H1 (cell line): ENCODE measurements around the gene ACLY. TPM values are rescaled to one million over a fixed set of nuclear protein-coding genes. Genes with fewer than 3 reads are reported as not detected.

ENCODE experiments used
- CTCF ChIA-PET: fragments of 300-600 bp; sonication (Branson Sonifier 250); formaldehyde crosslinking; loops from one replicate; lab custom pipeline; 2021; ENCODE audit not compliant: partially characterized antibody; lab: Charles Lee
- POLR2A ChIA-PET: fragments of 300-600 bp; sonication (Branson Sonifier 250); formaldehyde crosslinking; loops from one replicate; lab custom pipeline; 2021; ENCODE audit warnings: inconsistent platforms; ENCODE audit not compliant: partially characterized antibody; lab: Charles Lee
- DNase-seq, 2 experiments: peaks; one replicate each; pipeline versions ENCODE4 v3.0.0 to v3.0.0-alpha.2; 2010 to 2022; ENCODE audit warnings: low spot score in 2 of 2, low read depth in 1 of 2, mixed read lengths in 1 of 2
- FAIRE-seq: peaks from 2 replicates; lab custom pipeline; 2011; peaks lifted over from hg19 to GRCh38; lab: Jason Lieb, UNC
- H2AFZ ChIP-seq: 2 replicates; pipeline ENCODE4 v1.8.1; 2012; ENCODE audit warnings: low read length, inconsistent platforms
- H2AK5ac ChIP-seq: 2 replicates; pipeline ENCODE4 v1.6.1; 2013; ENCODE audit warnings: low read depth, low read length
- H2BK120ac ChIP-seq: replicated peaks from 2 replicates; pipeline ENCODE3; 2013; ENCODE audit warnings: low read depth, low read length, inconsistent platforms
- H2BK12ac ChIP-seq: 2 replicates; pipeline ENCODE4 v1.6.1; 2013; ENCODE audit warnings: low read depth, low read length
- H2BK15ac ChIP-seq: 2 replicates; pipeline ENCODE4 v1.6.1; 2013; ENCODE audit warnings: low read length
- H2BK20ac ChIP-seq: 2 replicates; pipeline ENCODE4 v1.6.1; 2013; ENCODE audit warnings: low read length
- H2BK5ac ChIP-seq: 2 replicates; pipeline ENCODE4 v1.6.1; 2013; ENCODE audit warnings: low read depth, low read length
- H3K14ac ChIP-seq: 2 replicates; pipeline ENCODE4 v1.6.1; 2013; ENCODE audit warnings: inconsistent platforms; ENCODE audit not compliant: insufficient read length
- H3K18ac ChIP-seq: 2 replicates; pipeline ENCODE4 v1.6.1; 2013; ENCODE audit warnings: low read length; ENCODE audit errors: extremely low read depth
- H3K23ac ChIP-seq: 2 replicates; pipeline ENCODE4 v1.6.1; 2013; ENCODE audit warnings: inconsistent platforms; ENCODE audit not compliant: insufficient read length
- H3K23me2 ChIP-seq: 2 replicates; pipeline ENCODE4 v1.6.1; 2013; ENCODE audit warnings: low read depth, low read length
- H3K27ac ChIP-seq: 2 replicates; pipeline ENCODE4 v1.6.1; 2011; ENCODE audit warnings: low read depth, low read length, inconsistent platforms
- H3K27me3 ChIP-seq, 4 experiments: replicated peaks in 1 of 4; 1 replicate in 1 of 4; 2 replicates in 3 of 4; pipeline versions ENCODE4 v1.6.1 to v1.8.1; 2011 to 2013; ENCODE audit warnings: low read length in 3 of 4, mild to moderate bottlenecking in 3 of 4, inconsistent platforms in 2 of 4, mixed read lengths in 2 of 4, moderate library complexity in 1 of 4; ENCODE audit not compliant: control insufficient read depth in 3 of 4, insufficient read depth in 3 of 4; ENCODE audit errors: extremely low read depth in 1 of 4
- H3K36me3 ChIP-seq, 4 experiments: 2 replicates each; pipeline versions ENCODE4 v1.6.1 to v1.8.1; 2011 to 2013; ENCODE audit warnings: mild to moderate bottlenecking in 4 of 4, low read length in 3 of 4, moderate library complexity in 2 of 4, control low read depth in 1 of 4, inconsistent platforms in 1 of 4; ENCODE audit not compliant: insufficient read depth in 4 of 4, control insufficient read depth in 2 of 4
- H3K4ac ChIP-seq: replicated peaks from 2 replicates; pipeline ENCODE3; 2013; ENCODE audit warnings: low read length, low read depth, mixed read lengths, inconsistent platforms; ENCODE audit not compliant: insufficient read length
- H3K4me1 ChIP-seq, 4 experiments: replicated peaks in 1 of 4; 1 replicate in 1 of 4; 2 replicates in 3 of 4; pipeline versions ENCODE4 v1.6.1 to v1.8.1; 2011 to 2013; ENCODE audit warnings: low read length in 3 of 4, inconsistent platforms in 2 of 4, mixed read lengths in 1 of 4; ENCODE audit not compliant: insufficient read depth in 4 of 4, control insufficient read depth in 3 of 4
- H3K4me2 ChIP-seq, 2 experiments: 2 replicates each; pipeline versions ENCODE4 v1.6.1 to v1.8.1; 2011 to 2013; ENCODE audit warnings: low read depth in 2 of 2, low read length in 2 of 2, control low read depth in 1 of 2, inconsistent platforms in 1 of 2, mild to moderate bottlenecking in 1 of 2; ENCODE audit not compliant: insufficient read depth in 1 of 2
- H3K4me3 ChIP-seq, 4 experiments: fragments of 200-600, 300-600 bp in 1 of 4; sonication (generic), shearing (Covaris generic), sonication (Bioruptor Twin) in 1 of 4; 2 replicates each; pipeline versions ENCODE4 v1.5.1 to v1.8.1; 2011 to 2016; ENCODE audit warnings: low read length in 4 of 4, low read depth in 3 of 4, control low read depth in 2 of 4, inconsistent platforms in 2 of 4, mild to moderate bottlenecking in 2 of 4, mixed read lengths in 1 of 4, moderate library complexity in 1 of 4; ENCODE audit not compliant: insufficient read depth in 2 of 4; ENCODE audit errors: extremely low read depth in 1 of 4
- H3K56ac ChIP-seq: replicated peaks from 2 replicates; pipeline ENCODE3; 2013; ENCODE audit warnings: low read depth, mild to moderate bottlenecking, mixed read lengths, low read length, inconsistent platforms; ENCODE audit not compliant: insufficient read length
- H3K79me1 ChIP-seq: 2 replicates; pipeline ENCODE4 v1.6.1; 2013; ENCODE audit warnings: low read depth, low read length, control low read depth
- H3K79me2 ChIP-seq, 2 experiments: 2 replicates each; pipeline versions ENCODE4 v1.6.1 to v1.8.1; 2012 to 2013; ENCODE audit warnings: low read length in 2 of 2, mild to moderate bottlenecking in 2 of 2, inconsistent platforms in 1 of 2; ENCODE audit not compliant: insufficient read depth in 2 of 2, control insufficient read depth in 1 of 2
- H3K9ac ChIP-seq, 4 experiments: replicated peaks in 1 of 4; 1 replicate in 1 of 4; 2 replicates in 3 of 4; pipeline versions ENCODE4 v1.6.1 to v1.8.1; 2011 to 2013; ENCODE audit warnings: low read depth in 3 of 4, low read length in 3 of 4, control low read depth in 2 of 4, mild to moderate bottlenecking in 2 of 4, moderate library complexity in 2 of 4, inconsistent platforms in 1 of 4; ENCODE audit errors: extremely low read depth in 1 of 4
- H3K9me3 ChIP-seq, 2 experiments: 2 replicates each; pipeline versions ENCODE4 v1.6.1 to v1.8.1; 2012 to 2013; ENCODE audit warnings: mild to moderate bottlenecking in 2 of 2, moderate library complexity in 2 of 2, control low read depth in 1 of 2, inconsistent platforms in 1 of 2, low read depth in 1 of 2, low read length in 1 of 2, mixed read lengths in 1 of 2; ENCODE audit not compliant: insufficient read depth in 2 of 2
- H4K20me1 ChIP-seq, 2 experiments: replicated peaks in 1 of 2; 2 replicates each; pipeline versions ENCODE3 to v1.8.1; 2011 to 2013; ENCODE audit warnings: inconsistent platforms in 2 of 2, low read length in 2 of 2, mild to moderate bottlenecking in 1 of 2; ENCODE audit not compliant: insufficient read depth in 2 of 2, control insufficient read depth in 1 of 2
- H4K5ac ChIP-seq: 2 replicates; pipeline ENCODE4 v1.6.1; 2013; ENCODE audit warnings: low read length, low read depth, mixed read lengths, inconsistent platforms; ENCODE audit not compliant: insufficient read length
- H4K8ac ChIP-seq: 2 replicates; pipeline ENCODE4 v1.8.0; 2013; ENCODE audit warnings: mild to moderate bottlenecking, moderate library complexity, low read length, inconsistent platforms; ENCODE audit not compliant: insufficient read depth; ENCODE audit errors: extremely low read depth
- H4K91ac ChIP-seq: replicated peaks from 2 replicates; pipeline ENCODE3; 2013; ENCODE audit warnings: low read length, mixed read lengths, inconsistent platforms; ENCODE audit not compliant: insufficient read length
- BRCA1 ChIP-seq: IDR thresholded peaks from 2 replicates; pipeline ENCODE4 v1.6.1; 2012; ENCODE audit warnings: low read depth, low read length, improper control_type of control experiment
- CHD1 ChIP-seq: IDR thresholded peaks from 2 replicates; pipeline ENCODE4 v1.6.1; 2012; ENCODE audit warnings: low read depth, low read length, improper control_type of control experiment
- CTBP2 ChIP-seq: IDR thresholded peaks from 2 replicates; pipeline ENCODE4 v1.7.0; 2011; ENCODE audit warnings: borderline replicate concordance, mild to moderate bottlenecking, moderate library complexity, mixed read lengths, low read length; ENCODE audit not compliant: insufficient read depth, insufficient read length
- EGR1 ChIP-seq: IDR thresholded peaks from 2 replicates; pipeline ENCODE4 v1.6.1; 2011; ENCODE audit warnings: low read depth, low read length, borderline replicate concordance
- FOSL1 ChIP-seq: IDR thresholded peaks from 2 replicates; pipeline ENCODE4 v1.6.1; 2011; ENCODE audit warnings: mild to moderate bottlenecking, low read depth, low read length, moderate library complexity; ENCODE audit not compliant: insufficient read depth
- NANOG ChIP-seq: IDR thresholded peaks from 2 replicates; pipeline ENCODE4 v1.6.1; 2011; ENCODE audit warnings: low read length, low read depth, mild to moderate bottlenecking, inconsistent platforms; ENCODE audit not compliant: insufficient read depth, poor library complexity, severe bottlenecking
- POLR2A ChIP-seq, 2 experiments: IDR thresholded peaks; 1 replicate in 1 of 2; 2 replicates in 1 of 2; pipeline ENCODE4 v1.6.1; 2011; ENCODE audit warnings: low read depth in 2 of 2, low read length in 2 of 2, mild to moderate bottlenecking in 2 of 2; ENCODE audit errors: control extremely low read depth in 1 of 2
- SIX5 ChIP-seq: IDR thresholded peaks from 2 replicates; pipeline ENCODE4 v1.6.1; 2011; ENCODE audit warnings: mild to moderate bottlenecking, low read depth, low read length
- TBP ChIP-seq: IDR thresholded peaks from 2 replicates; pipeline ENCODE4 v1.6.1; 2011; ENCODE audit warnings: low read depth, low read length, improper control_type of control experiment
- TCF12 ChIP-seq: IDR thresholded peaks from 2 replicates; pipeline ENCODE4 v1.6.1; 2011; ENCODE audit warnings: low read depth, mild to moderate bottlenecking, low read length
- YY1 ChIP-seq: IDR thresholded peaks from 2 replicates; pipeline ENCODE4 v1.6.1; 2011; ENCODE audit warnings: low read depth, mild to moderate bottlenecking, low read length
- ZNF274 ChIP-seq: IDR thresholded peaks from 2 replicates; pipeline ENCODE4 v1.7.0; 2012; ENCODE audit warnings: low read length, borderline replicate concordance; ENCODE audit errors: extremely low read depth
- WGBS, 2 experiments: shearing (Covaris generic) in 1 of 2; methylation state at CpG; one replicate each; pipeline versions ENCODE4 v1.1.6 to v1.1.7; 2013 to 2015; ENCODE audit warnings: low lambda C conversion rate in 2 of 2, mixed read lengths in 2 of 2, inconsistent platforms in 1 of 2, low coverage in 1 of 2, missing lambda C conversion rate in 1 of 2; ENCODE audit not compliant: insufficient replicate concordance in 2 of 2, insufficient coverage in 1 of 2, insufficient read length in 1 of 2; ENCODE audit errors: extremely low coverage in 1 of 2, missing lambda C conversion rate in 1 of 2; 5-methylcytosine and 5-hydroxymethylcytosine counted together
- polyA plus RNA-seq, 7 experiments: library from polyadenylated mRNA; depleted of rRNA in 3 of 7; stranded (reverse) in 5 of 7; unstranded in 2 of 7; fragments of >200 nt in 5 of 7; fragments of 200-250 nt in 2 of 7; gene quantifications; 1 replicate in 5 of 7; 2 replicates in 1 of 7; 4 replicates in 1 of 7; pipeline versions ENCODE4 v1.2.1 to v1.2.3, GENCODE V29; 2011 to 2013; ENCODE audit warnings: missing spikeins in 2 of 7, mixed read lengths in 2 of 7
- total RNA-seq: library from RNA; stranded (reverse); fragmentation: NEBNext Ultra II Directional; extraction: Animal tissue kit (Norgen Biotek cat#: 25700); gene quantifications from 2 replicates; pipeline ENCODE4 v1.2.1, GENCODE V29; 2021

Gene ACLY
- total and polyA plus RNA-seq, 2 of the 8 experiments (the other 6 are each of a cell fraction or from before 2014, with no cell fraction given) = 167 to 393 TPM

- ChIA-PET CTCF (interaction anchor here (0.9 to 16.0 kb wide), 11 partner anchors 9 to 615 kb away, joined by 3 to 205 read pairs (median 5); partner anchors contain the start of genes CNP and ODAD4), POLR2A (interaction anchor here (0.9 to 8.2 kb wide), 9 partner anchors 13 to 208 kb away, joined by 3 to 64 read pairs (median 5); partner anchors contain the start of gene ODAD4)
- Histone ChIP-seq H2AK5ac (no peak overlapping the region), H3K27ac (no peak overlapping the region), H3K27me3 (no peaks in the 10 kb centered on the region), H2BK20ac (no peak overlapping the region), H3K4me3 (no peak overlapping the region), H3K4ac (no peak overlapping the region), H3K9me3 (no peaks in the 10 kb centered on the region), H2AFZ (no peak overlapping the region), H4K91ac (no peak overlapping the region), H3K9ac (peak overlapping the region in 1 of 4 experiments; percentile 14; a peak in 1 of 7 replicates), H4K20me1 (peaks cover 33 to 67% of the 10 kb centered on the region in 2 experiments), H3K23ac (no peak overlapping the region), H3K79me1 (peaks cover 28% of the 10 kb centered on the region), H4K8ac (no peak overlapping the region), H3K36me3 (peaks cover 41 to 58% (median 48%) of the 10 kb centered on the region in 4 experiments), H3K79me2 (peaks cover 19 to 71% of the 10 kb centered on the region in 2 experiments), H3K4me1 (peaks cover 4 to 21% (median 13%) of the 10 kb centered on the region in 4 experiments), H4K5ac (no peak overlapping the region), H2BK12ac (no peak overlapping the region), H3K18ac (no peak overlapping the region), H3K4me2 (no peak overlapping the region), H2BK120ac (no peak overlapping the region), H3K23me2 (peaks cover 5% of the 10 kb centered on the region; the same call in 1 of the 2 replicates), H2BK5ac (no peak overlapping the region), H3K14ac (no peak overlapping the region), H2BK15ac (no peak overlapping the region), H3K56ac (no peak overlapping the region)
- FAIRE-seq = no peak
- TF ChIP-seq YY1 = no peak
- TF ChIP-seq EGR1 = no peak
- TF ChIP-seq TBP = no peak
- TF ChIP-seq NANOG = no peak
- no peak for TF ChIP-seq CHD1
- TF ChIP-seq BRCA1 = no peak
- TF ChIP-seq TCF12 = no peak
- TF ChIP-seq SIX5 = no peak
- no peak for TF ChIP-seq ZNF274
- no peak for TF ChIP-seq POLR2A (IDR thresholded peaks at IDR 0.05; ENCODE audit: control extremely low read depth in 1 of 2, low read depth in 2 of 2, low read length in 2 of 2)
- TF ChIP-seq FOSL1 = no peak
- no peak for TF ChIP-seq CTBP2
- WGBS, 2 experiments = 75% methylated on average over 1 of the region's 1 CpG; no CpG with 5 or more reads in 1 of the 2 experiments
- no peak for DNase-seq
These were observed 5.8 kb downstream of the ACLY start for GRCh38 chr17:41912925-41913324.
